Measurements from ENCODE around the gene C2CD2L.
"Not testable (repeated sequence)": the region's sequence is repeated elsewhere in the genome, so short reads cannot be mapped to it uniquely, and the experiment has no call there.

The C2CD2L gene

DNA sequence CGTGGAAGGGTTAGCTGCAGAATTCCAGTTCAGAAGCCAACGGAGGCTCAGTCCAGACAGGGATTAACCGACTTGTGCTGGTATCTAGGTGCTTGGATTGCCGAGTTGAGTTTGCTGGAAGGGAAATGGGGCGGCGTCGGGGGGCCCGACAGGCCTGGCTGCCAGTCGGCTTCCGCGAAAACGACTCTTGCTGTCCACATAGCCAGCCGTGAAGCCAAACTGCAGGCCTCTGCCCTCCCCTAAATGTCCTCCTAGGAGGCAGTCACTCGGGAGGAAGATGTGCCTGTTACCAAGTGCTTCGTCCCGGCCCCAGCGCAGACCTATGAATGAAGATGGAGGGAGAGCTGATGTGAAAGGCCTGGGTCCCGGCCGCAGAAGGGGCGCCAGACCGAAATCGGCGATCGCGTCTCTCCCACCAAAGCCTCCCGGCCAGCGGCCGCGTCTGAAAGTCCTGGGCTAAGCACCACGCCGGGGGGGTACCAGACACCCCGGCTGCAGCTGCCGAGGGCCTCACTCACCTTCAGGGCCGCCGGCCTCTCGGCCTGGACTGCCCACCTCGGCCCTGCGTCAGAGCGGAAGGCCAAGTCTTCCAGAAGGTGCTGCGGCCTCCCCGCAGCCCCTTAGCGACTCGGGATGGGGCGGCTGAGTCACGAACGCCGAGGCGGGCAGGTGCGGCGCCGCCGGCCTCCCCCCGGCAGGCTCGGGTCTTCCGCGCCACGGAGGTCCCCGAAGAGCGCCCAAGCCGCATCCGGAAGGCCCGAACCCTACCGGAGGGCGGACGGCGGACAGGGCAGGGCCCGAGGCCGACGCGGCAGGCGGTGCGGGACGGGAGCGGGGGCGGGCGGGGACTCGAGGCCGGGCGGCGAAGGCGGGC, 13.0 kb upstream of the C2CD2L start:
- peak; percentile 38 for DNase-seq

DNA sequence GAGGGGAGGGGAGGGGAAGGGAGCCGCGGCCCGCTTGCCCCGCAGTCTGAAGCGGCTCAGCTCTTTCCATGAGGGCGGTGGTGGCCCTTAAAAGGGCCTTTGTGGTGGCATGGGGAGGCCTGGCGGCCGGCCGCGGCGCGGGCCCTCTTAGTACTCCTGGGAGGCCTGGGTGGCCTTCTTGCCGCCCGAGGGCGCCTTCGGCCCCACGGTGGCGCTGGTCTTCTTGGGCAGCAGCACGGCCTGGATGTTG, 12.4 kb upstream of the C2CD2L start:
- peak; percentile 87 for DNase-seq

DNA sequence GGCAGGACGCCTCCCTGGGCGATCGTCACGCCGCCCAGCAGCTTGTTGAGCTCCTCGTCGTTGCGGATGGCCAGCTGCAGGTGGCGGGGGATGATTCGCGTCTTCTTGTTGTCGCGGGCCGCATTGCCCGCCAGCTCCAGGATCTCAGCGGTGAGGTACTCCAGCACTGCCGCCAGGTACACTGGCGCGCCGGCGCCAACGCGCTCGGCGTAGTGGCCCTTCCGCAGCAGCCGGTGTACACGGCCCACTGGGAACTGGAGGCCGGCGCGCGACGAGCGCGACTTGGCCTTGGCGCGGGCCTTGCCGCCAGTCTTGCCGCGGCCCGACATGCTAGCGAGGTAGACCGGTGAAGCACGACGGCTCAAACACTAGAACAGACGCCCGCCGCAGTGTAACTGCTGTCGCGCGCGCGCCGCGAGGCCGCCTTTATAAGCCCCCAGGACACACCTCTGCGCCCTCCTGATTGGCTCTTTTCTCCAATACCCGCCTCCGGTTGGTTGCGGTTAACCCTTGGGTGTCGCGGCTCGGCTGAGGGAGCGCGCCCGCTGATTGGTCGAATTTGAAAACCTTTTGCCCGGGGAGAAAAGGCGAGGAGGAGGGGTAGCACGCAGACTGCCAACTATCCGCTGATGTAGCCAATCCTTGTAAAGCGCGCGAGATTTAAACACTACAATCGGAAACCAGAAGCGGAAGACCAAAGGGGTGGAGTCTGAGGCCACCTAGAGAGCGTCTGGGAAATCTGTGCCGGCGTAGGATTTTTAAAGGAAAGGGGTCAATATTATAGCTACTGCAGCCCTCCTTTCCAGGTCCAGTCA, 11.9 kb upstream of the C2CD2L start:
- peak; percentile 100 for DNase-seq

DNA sequence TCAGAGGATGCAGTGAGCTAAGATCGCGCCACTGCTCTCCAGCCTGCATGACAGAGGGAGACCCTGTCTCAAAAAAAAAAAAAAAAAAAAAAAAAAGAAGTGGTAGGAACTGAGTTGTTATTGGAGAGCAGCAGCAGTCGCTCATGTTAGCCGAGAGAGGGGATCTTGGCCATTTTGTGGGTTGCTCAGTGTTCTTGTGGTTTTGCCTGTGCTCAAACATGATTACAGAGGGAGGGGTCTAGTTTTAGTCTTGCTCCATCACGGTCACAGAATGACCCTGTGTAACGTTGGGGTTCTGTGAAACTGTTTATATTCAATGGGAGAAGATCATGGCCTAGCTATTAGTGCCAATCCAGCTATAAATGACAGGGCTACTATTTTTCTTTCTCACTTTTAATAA, 7.4 kb upstream of the C2CD2L start:
- DNase-seq, result no peak

DNA sequence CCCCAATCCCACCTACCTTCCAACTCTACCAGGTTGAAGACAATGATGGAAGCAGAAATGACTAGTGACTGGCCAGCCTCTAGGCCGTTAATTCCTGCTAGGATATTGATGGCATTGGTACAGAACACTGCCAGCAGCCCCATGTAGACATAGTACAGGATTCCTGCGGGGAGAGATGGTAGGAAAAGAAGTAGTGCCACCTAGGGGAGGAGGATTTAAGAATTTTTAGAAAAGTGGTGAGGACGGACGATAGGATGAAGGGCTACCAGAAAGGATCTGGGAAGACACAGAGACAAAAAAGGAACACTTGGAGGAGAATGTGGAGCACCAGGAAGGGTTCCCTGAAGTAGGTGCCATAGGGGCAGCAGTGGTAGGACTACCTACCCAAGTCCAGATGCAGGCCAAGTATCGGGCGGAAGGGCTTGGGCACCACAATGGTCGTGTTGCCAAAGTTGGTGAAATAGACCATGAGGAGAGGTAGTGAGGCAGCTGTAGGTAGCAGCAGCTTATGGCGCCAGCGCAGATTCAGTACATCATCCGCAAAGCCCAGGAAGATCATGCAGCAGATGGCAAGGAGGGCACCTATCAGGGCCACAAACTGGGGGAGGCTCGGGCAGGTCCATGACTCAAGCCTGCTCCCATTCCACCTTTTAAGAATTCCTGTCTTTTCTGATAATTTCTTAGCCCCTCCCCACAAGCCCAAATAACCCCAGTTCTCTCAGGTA, 6.7 kb upstream of the C2CD2L start:
- peak; percentile 51 for DNase-seq

DNA sequence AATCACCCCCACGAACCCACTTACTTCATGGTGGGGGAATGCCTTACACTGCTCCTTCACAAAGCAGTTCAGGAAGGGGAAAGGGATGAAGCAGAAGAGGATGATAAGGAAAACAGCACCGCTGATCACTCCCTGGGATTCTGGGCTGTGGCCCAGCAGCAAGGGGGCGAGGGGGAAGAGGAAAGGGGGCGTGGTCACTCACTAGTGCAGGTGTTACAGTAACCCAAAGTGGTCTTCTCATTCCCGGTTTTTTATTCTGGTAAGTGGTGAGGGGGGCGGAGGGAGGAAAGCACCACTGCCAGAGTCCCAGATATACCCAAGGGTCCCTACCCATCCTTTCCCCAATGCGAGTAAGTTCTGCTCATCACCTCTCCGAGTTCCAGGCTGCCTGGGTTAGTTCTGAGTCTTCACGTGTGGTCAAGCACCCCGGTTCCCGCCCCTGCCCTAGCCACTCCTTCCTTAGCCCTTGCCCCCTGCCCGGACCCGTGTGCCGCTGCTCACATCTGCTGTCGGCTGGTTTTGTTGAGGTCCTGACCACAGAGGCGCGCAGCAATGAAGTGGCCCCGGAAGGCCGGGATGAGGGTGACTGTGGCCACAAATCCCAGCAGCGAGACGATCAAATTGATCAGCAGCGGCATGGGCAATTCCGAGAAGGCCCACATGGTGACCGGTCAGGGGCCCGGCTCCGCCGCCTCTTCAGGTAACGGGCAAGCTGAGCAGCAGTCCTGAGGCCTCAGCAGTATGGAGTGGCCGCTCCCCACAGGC, 6.0 kb upstream of the C2CD2L start:
- peak; percentile 27 for DNase-seq

DNA sequence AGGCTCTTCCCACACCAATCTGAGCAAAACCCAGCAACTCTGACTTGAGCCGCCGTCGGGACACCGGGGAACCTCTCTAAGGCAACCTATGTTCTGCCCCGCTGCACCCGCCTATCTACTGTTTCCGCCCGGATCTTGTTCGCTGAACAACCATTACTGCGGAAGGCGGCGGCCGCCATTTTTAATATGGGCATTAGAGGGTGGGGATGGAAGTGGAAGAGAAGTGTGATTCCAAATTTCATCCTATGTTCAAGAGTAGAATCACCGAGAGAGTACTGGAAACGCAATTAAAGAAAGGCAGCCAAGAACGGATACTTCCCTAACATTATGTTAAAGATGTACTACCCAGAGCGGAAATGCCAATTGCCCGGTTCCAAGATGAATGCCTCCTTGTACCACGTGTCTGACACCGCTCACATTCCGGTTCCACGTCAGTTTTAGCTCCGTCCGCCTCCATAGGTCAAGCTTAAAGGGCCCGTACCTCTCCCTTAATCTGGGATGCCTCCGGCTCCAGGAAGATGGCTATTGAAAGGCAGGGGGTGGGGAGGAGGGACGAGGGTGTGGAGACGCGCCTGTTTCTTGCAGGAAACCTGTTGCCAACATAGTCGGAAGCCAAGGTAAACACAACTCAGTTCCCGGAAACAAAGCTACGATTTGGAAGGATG, 5.3 kb upstream of the C2CD2L start, which contains the start of gene DPAGT1:
TSS of gene DPAGT1 (minus strand) at position 95 of the 665 bp plus-strand sequence. CDS start 198 bp downstream, outside the sequence.
- peak; percentile 94 for DNase-seq

DNA sequence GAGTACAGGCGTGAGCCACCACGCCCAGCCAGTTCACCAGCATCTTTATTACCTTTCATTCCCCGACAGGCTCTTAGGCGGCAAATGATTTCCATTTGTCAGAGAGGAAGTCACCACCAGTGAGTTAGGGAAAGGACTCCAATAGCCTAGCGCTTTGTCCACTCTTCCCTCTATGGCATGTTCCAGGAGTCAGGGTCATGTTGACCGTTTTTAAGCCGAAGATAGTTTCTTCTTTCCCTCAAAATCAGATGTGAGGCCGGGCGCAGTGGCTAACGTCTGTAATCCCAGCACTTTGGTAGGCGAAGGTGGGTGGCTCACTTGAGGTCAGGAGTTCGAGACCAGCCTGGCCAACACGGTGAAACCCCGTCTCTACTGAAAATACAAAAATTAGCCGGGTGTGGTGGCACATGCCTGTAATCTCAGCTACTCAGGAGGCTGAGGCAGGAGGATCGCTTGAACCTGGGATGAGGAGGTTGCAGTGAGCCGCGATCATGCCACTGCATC, 3.9 kb upstream of the C2CD2L start:
- DNase-seq, result not testable (repeated sequence)

DNA sequence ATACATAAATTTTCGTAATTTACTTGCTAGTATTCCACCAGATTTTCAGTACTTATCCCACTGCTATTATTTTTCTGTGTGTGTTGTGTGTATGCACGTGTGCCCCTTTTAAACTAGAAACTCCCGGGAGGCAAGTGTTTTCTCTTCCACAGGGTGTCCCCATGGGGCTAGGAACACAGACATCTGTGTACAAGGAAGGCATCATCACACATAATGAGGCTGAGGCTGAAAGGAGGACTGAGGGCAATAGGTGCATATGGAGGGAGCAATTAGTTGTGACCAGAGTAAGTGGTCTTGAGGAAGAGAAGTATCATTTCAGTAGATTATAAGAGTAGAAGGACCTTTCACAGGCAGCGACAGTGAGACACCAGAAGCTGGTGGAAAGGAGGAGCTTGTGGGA, 3.4 kb upstream of the C2CD2L start:
- DNase-seq, result no peak

DNA sequence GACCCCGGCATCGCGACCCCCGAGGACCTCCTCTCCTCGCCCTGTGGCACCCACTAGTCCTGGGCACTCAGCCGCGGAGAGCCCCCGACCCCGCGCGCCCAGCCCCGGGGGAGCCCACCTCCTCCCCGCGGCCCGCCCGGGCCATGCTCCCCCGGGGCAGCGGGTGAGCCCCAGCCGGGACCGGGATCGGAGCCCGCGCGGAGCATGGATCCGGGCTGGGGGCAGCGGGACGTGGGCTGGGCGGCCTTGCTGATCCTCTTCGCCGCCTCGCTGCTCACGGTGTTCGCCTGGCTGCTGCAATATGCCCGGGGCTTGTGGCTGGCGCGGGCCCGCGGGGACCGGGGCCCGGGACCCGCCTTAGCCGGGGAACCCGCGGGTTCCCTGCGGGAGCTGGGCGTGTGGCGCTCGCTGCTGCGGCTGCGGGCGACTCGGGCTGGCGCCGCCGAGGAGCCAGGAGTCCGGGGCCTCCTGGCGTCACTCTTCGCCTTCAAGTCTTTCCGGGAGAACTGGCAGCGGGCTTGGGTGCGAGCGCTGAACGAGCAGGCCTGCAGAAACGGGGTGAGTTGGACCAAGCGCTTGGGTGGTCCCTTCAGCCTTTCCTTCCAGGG, 498 bp downstream of the C2CD2L start:
- DNase-seq, result no peak

DNA sequence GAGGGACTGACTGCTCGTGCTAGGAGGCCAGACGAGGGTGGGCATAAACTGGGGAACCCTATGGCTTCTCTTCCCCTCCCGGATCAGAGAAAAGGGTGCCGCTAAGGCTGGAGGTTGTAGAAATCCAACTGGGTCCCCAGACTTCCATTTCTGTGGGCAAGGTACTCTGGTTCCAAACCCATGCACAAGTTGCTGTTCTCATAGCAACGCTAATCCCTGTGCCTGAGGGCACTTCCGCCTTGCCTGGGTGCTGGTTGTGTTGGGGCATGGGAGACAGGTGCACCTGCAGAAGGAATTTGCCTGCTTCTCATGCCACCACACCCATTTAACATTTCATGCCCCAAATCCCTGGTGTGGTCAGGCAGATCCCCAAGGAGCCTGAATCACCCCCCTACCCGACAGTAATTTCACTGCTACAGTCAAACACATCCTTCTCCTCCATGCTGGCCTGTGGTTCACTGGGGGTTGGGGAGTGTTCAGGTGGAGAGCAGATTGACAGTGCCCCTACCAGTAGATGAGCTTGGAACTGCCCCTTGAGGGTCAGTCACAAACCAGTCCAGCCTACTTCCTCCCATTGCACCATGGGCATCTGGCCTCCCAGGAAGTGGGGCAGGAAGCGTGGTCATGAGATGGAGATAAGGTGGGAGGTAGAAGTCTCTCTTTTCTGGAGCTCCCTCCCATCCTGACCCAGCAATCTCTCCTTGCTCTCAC, 1.2 kb downstream of the C2CD2L start:
- DNase-seq, result peak; percentile 59

DNA sequence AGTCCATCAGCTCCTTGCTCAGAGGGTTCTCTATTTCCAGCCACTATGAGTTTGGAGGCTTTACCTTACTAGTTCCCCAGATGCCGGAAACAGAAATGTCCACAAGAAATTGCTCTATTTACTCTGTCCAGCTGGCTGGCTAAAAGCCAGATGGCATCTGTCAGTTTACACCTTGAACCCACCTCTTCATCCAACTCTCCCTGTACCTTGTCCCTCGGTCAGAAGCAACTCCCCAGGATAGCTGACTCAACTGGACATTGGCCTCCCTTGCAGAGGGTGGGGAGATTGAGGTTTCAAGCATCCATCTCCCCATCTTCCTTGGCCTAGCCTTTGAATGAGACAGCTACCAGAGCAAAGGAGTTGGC, 1.7 kb downstream of the C2CD2L start:
- no peak for DNase-seq

DNA sequence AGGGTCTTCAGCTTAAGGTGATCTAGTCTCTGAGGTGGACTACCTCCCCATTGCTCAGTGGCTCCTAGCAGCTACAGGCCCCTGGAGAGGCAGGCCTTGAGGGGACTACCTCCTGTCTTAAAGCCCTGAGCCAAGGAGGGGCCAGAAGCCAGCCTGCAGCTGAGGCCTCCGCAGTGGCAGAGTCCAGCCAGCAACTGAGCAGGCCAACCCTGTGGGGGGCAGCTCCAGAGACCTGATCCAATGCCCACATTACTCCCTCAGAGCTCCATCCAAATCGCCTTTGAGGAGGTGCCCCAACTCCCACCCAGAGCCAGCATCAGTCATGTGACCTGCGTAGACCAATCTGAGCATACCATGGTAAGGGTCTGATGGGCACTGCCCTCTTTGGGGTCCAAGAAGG, 2.7 kb downstream of the C2CD2L start:
- DNase-seq, result no peak

DNA sequence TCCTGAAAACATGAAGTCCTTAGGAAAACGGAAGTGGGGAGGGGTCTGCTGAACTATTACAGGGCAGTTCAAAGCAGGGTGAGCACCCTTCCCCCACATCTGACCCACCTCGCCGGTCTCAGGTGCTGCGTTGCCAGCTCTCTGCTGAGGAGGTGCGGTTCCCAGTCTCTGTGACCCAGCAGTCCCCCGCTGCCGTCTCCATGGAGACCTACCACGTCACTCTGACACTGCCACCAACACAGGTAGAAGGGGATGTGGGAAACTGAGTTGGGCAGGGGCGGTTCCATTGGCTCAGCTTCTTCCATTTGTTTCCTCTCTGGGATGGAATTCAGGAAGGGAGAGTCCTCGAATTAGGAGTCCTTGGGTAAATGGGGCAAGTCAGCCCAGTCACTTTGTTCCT, 3.3 kb downstream of the C2CD2L start:
- DNase-seq, result no peak

DNA sequence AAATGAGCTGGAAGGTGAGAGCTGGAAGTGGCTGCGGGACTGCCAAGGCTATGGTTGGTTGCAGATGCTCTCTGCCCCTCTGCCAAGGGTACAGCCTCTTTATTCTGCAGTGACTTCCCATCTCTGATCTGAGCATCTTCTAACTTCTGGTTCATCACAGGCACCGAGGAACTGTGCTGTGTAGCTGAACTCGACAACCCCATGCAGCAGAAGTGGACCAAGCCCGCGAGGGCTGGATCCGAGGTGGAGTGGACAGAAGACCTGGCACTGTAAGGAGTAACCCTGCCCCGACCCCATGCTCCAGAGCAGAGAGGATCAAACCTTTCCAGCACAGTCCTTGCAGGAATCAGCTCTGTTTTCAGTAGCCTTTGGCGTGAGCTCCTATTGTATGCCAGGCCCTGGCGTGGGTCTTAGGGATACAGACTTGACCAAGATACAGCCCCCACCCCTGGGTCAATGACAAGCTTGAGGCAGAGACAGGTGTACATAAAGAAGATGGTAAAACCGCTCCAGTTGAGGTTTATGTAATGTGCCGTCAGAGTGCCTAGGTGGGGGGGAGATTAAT, 4.3 kb downstream of the C2CD2L start:
- DNase-seq, result no peak

DNA sequence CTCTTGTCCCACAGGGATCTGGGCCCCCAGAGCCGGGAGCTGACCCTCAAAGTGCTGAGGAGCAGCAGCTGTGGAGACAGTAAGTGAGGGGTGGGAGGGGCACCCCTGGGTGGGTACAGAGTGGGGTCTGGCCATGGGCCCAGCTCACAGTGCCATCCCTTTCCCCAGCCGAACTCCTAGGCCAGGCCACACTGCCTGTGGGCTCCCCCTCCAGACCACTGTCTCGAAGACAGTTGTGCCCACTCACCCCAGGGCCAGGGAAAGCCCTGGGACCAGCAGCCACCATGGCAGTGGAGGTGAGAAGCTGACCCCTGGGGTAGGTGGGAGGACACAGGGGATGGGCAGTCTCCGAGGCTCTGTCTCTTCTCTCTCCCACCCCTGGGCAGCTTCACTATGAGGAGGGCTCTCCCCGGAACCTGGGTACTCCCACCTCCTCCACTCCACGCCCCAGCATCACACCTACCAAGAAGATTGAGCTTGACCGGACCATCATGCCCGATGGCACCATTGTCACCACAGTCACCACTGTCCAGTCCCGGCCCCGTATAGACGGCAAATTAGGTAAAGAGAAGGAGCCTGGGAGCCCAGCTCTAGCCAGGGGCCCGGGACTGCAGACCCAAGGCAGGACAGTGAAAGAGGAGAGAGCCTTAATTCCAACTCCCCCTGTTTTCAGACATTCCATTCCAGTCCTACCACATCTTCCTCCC, 5.3 kb downstream of the C2CD2L start:
- DNase-seq, result no peak

DNA sequence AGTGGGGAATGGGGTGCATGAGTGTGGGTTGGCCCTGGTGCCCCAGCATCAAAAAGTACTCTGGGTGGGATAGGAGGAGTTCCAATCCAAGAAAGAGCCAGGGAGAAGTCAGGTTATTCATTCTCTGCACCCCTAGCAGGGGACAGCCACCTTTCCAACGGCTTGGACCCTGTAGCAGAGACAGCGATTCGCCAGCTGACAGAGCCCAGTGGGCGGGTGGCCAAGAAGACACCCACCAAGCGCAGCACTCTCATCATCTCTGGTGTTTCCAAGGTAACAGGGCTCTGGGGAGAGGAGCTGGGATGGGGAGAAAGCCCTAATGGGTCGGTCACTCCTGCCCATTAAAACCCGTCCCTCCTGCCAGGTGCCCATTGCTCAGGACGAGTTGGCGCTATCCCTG, 6.6 kb downstream of the C2CD2L start:
- no peak for DNase-seq

DNA sequence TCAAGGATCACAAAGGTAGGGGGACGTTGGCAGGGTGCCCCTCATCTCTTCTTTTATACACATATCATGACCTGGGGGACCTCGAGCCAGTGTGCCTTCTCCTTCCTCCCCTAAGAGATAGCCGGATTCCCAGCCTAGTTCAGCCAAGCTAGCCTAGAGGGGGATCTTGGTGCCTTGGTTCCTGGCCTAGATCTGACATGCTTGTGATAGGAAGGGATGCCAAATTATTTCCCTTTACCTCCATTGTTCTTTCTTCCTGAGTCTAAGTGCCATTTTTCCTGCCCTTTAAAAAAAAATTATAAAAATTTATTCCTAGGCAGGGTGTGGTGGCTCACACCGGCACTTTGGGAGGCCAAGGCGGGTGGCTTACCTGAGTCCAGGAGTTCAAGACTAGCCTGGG, 7.2 kb downstream of the C2CD2L start:
- no peak for DNase-seq

DNA sequence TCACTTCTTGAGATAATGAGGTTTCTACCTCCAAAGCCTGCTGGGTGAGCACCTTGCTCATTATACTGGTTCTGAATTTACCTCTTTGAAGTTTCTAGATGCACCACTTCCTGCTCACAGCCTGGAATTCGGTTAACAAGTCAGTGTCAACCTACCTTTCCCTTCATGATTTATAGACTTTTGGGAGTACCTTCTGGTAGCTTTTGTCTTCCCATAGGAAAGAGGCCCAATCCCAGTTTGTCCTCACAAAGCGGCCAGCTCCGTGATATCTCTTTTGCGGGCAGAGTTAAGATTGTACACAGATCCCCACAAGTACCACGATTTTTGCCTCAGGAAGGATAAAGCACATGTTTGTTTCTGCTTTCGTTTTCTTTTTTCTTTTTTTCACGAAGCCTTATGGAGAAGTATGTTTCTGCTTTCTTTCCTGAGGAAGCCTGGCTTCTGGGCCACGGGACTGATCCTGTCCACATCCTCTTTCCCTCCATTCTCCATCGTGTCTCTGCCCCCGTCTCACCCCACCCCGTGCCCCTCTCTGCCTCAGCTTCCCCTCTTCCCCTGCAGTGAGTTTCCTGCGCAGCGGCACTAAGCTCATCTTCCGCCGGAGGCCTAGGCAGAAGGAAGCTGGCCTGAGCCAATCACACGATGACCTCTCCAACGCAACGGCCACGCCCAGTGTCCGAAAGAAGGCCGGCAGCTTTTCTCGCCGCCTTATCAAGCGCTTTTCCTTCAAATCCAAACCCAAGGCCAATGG, 8.5 kb downstream of the C2CD2L start:
- peak; percentile 90 for DNase-seq

Data from suppressor macrophage treated with lipopolysaccharide for 4 hours (primary cell).